ENCODE measurements around the gene TMEM222. TPM values are rescaled to one million over a fixed set of nuclear protein-coding genes. Genes with fewer than 3 reads are reported as not detected.

TMEM222 gene
- total RNA-seq, 1 donor from 2014 or later: 7.4 TPM

GRCh38 chr1:27342778-27343638 is 21.0 kb downstream of the TMEM222 start:
- H3K27me3 Mint-ChIP-seq (ENCODE audit: insufficient read depth, low read depth): peaks cover 26% of the 10 kb centered on the region
- Histone ChIP-seq H3K4me2 (peak overlapping the region; percentile 81), H2AFZ (replicated peaks) (no peak overlapping the region), H4K20me1 (ENCODE audit: low read depth) (no peaks in the 10 kb centered on the region), H3K27ac (peak overlapping the region; percentile 6), H3K4me1 (peaks cover 42% of the 10 kb centered on the region), H3K79me2 (ENCODE audit: low read depth) (no peaks in the 10 kb centered on the region), H3K27me3 (no peaks in the 10 kb centered on the region), H3K36me3 (no peaks in the 10 kb centered on the region), H3K9me3 (ENCODE audit: low read depth) (no peaks in the 10 kb centered on the region), H3K9ac (no peak overlapping the region), H3K4me3 (no peak overlapping the region), H3F3A (ENCODE audit: low read depth) (peaks cover 40% of the 10 kb centered on the region)
- peaks cover 46% of the 10 kb centered on the region for H3K4me1 Mint-ChIP-seq
- peak; percentile 45 for DNase-seq (ENCODE audit: low spot score)
- peak overlapping the region; percentile 30 for H3K4me3 Mint-ChIP-seq
- no peaks in the 10 kb centered on the region for H3K9me3 Mint-ChIP-seq
- H3K36me3 Mint-ChIP-seq: no peaks in the 10 kb centered on the region
- TF ChIP-seq EZH2phosphoT487 (IDR thresholded peaks at IDR 0.05) (no peak), EZH2 (IDR thresholded peaks at IDR 0.05) (no peak), CTCF (IDR thresholded peaks at IDR 0.05) (no peak)
- H3K27ac Mint-ChIP-seq: peak overlapping the region; percentile 83

GRCh38 chr1:27343639-27344025 is 21.7 kb downstream of the TMEM222 start:
- peak overlapping the region; percentile 83 for H3K27ac Mint-ChIP-seq
- Histone ChIP-seq H3F3A (ENCODE audit: low read depth) (peaks cover 36% of the 10 kb centered on the region), H3K4me2 (no peak overlapping the region), H4K20me1 (ENCODE audit: low read depth) (no peaks in the 10 kb centered on the region), H3K9ac (no peak overlapping the region), H2AFZ (replicated peaks) (no peak overlapping the region), H3K27ac (no peak overlapping the region), H3K36me3 (no peaks in the 10 kb centered on the region), H3K27me3 (no peaks in the 10 kb centered on the region), H3K4me3 (no peak overlapping the region), H3K9me3 (ENCODE audit: low read depth) (no peaks in the 10 kb centered on the region), H3K4me1 (peaks cover 41% of the 10 kb centered on the region), H3K79me2 (ENCODE audit: low read depth) (no peaks in the 10 kb centered on the region)
- no peaks in the 10 kb centered on the region for H3K9me3 Mint-ChIP-seq
- H3K4me1 Mint-ChIP-seq: peaks cover 44% of the 10 kb centered on the region
- peaks cover 28% of the 10 kb centered on the region for H3K27me3 Mint-ChIP-seq (ENCODE audit: insufficient read depth, low read depth)
- H3K4me3 Mint-ChIP-seq: peak overlapping the region; percentile 30
- H3K36me3 Mint-ChIP-seq: no peaks in the 10 kb centered on the region
- DNase-seq (ENCODE audit: low spot score): no peak
- no peak for TF ChIP-seq EZH2phosphoT487 (IDR thresholded peaks at IDR 0.05)
- no peak for TF ChIP-seq EZH2 (IDR thresholded peaks at IDR 0.05)
- no peak for TF ChIP-seq CTCF (IDR thresholded peaks at IDR 0.05)

GRCh38 chr1:27345272-27345671 is 23.3 kb downstream of the TMEM222 start:
- Histone ChIP-seq H3K27me3 (peaks cover 9% of the 10 kb centered on the region), H3F3A (ENCODE audit: low read depth) (peaks cover 30% of the 10 kb centered on the region), H3K36me3 (no peaks in the 10 kb centered on the region), H3K4me3 (no peak overlapping the region), H3K9ac (no peak overlapping the region), H2AFZ (replicated peaks) (no peak overlapping the region), H4K20me1 (ENCODE audit: low read depth) (no peaks in the 10 kb centered on the region), H3K4me1 (peaks cover 34% of the 10 kb centered on the region), H3K4me2 (no peak overlapping the region), H3K9me3 (ENCODE audit: low read depth) (no peaks in the 10 kb centered on the region), H3K79me2 (ENCODE audit: low read depth) (no peaks in the 10 kb centered on the region), H3K27ac (no peak overlapping the region)
- DNase-seq (ENCODE audit: low spot score): no peak
- H3K4me1 Mint-ChIP-seq: peaks cover 32% of the 10 kb centered on the region
- TF ChIP-seq CTCF (IDR thresholded peaks at IDR 0.05) (no peak), EZH2 (IDR thresholded peaks at IDR 0.05) (no peak), EZH2phosphoT487 (IDR thresholded peaks at IDR 0.05) (no peak)
- no peak overlapping the region for H3K4me3 Mint-ChIP-seq
- H3K9me3 Mint-ChIP-seq: no peaks in the 10 kb centered on the region
- H3K27ac Mint-ChIP-seq: no peak overlapping the region
- H3K36me3 Mint-ChIP-seq: no peaks in the 10 kb centered on the region
- peaks cover 30% of the 10 kb centered on the region for H3K27me3 Mint-ChIP-seq (ENCODE audit: insufficient read depth, low read depth)
